ENCODE measurements around the gene ATP7B. TPM values are rescaled to one million over a fixed set of nuclear protein-coding genes. Genes with fewer than 3 reads are reported as not detected.
"Not testable (repeated sequence)": the region's sequence is repeated elsewhere in the genome, so short reads cannot be mapped to it uniquely, and the experiment has no call there.

The ATP7B gene
- 1 to 10 TPM; 2.6 to 5.7 TPM for total RNA-seq
- long read RNA-seq, donor 1, partial matches to known transcripts, result 1 of 2 reads
- long read RNA-seq, donor 1, other reads (novel, unspliced or antisense), result 1 of 2 reads
- long read RNA-seq, donor 2, partial matches to known transcripts, result 0 of 3 reads
- long read RNA-seq, donor 2, other reads (novel, unspliced or antisense), result 2 of 3 reads

DNA sequence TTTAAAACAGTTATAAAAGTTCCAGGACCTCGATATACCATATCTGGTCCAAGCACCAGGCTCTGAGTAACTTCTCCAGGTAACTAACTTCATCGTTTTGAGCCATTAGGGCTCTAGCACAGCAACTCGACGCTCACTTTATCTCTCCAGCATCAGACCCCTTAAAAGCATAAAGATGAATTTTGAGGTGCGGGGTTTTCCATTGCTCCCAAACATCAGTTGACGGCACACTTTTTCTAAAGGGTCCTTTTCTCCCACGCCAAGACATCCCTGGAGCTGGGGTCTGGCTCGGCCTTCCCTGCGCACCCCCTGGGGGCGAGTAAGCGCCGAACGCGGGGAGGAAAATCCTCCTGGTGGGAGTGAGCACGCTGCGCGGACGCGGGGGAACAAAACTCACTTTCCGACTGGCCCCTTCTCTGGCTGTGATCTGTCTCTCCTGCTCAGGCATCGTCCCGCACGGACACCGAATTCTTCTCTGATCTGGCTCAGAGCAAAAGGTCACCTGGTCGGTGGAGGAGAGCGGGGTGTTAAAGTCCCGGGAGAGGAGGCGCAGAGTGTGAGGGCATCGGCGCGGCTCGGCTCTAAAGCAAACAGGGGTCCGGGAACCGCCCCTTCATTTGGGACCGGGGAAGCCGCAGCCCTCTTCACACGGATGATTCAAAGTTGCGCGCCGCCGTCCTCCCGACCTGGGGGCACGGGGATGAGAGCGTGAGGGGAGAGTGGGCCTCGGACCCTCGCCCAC is at the start of gene ATP7B:
ATP7B (minus strand) TSS at position 561 of the 742 bp plus-strand sequence; CDS start at position 448, 113 bp downstream.
- intact Hi-C loops (cut with DNase I), result loop anchor here (5.0 to 10.0 kb wide), 2 partner anchors 114 to 116 kb away; partner anchors contain the start of gene NEK5 (in 2 of the 2)
- no peak for DNase-seq (ENCODE audit: low spot score)

DNA sequence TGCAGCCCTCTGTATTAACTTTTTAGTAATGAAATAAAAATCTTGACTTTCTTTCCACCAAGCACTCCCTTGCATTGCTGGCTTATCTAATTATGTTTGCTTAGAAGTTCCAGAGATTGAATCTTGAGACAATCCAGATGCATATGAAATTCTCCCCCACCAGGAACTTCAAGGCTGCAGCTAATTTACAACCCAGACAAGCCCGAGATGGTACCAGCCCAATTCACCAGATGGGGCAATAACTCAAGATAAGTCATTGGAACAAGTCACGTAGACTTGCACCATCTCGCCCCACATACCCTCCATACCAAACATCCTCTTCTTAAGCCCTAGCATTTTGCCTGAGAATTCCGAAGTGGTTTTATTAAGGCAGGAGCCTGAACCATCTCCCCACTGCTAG is 42.2 kb upstream of the ATP7B start:
- DNase-seq (ENCODE audit: low spot score), result no peak
- intact Hi-C loops (cut with DNase I), result no loop called here

- DNase-seq (ENCODE audit: low spot score), result no peak
- intact Hi-C loops (cut with DNase I), result no loop called here
Measured at GRCh38 chr13:52051400-52051799, 40.1 kb upstream of the ATP7B start.

- no peak for DNase-seq (ENCODE audit: low spot score)
- intact Hi-C loops (cut with DNase I), result no loop called here
Measured at GRCh38 chr13:52048516-52048915, 37.3 kb upstream of the ATP7B start.

DNA sequence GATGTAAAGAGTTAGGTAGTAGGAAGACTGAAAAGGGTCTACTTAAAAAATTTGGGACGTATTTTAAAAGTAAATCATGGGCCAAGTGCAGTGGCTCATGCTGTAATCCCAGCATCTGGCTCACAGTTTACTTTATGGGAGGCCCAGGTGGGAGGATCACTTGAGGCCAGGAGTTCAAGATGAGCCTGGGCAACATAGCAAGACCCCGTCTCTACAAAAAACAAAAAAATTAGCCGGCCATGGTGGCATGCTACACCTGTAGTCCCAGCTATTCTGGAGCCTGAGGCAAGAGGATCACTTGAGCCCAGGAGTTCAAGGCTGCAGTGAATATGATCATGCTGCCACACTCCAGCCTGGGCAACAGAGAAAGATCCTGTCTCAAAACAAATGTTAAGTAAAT is 36.2 kb upstream of the ATP7B start:
- DNase-seq (ENCODE audit: low spot score), result no peak

DNA sequence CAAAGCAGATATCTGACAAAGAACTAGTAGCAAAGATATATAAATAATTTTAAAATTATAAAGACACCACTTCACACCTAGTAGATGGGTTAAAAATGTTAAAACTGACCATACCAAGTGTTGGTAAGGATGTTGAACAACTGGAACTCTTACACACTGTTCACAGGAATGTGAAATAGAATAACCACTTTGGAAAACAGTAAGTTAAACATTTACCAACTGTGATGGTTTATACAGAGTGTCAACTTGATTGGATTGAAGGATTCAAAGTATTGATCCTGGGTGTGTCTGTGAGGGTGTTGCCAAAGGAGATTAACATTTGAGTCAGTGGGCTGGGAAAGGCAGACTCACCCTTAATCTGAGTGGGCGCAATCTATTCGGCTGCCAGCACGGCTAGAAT is 32.4 kb upstream of the ATP7B start:
- intact Hi-C loops (cut with DNase I), result no loop called here

More for the DNA sequence above, 36.2 kb upstream of the ATP7B start:
- intact Hi-C loops (cut with DNase I), result no loop called here

DNA sequence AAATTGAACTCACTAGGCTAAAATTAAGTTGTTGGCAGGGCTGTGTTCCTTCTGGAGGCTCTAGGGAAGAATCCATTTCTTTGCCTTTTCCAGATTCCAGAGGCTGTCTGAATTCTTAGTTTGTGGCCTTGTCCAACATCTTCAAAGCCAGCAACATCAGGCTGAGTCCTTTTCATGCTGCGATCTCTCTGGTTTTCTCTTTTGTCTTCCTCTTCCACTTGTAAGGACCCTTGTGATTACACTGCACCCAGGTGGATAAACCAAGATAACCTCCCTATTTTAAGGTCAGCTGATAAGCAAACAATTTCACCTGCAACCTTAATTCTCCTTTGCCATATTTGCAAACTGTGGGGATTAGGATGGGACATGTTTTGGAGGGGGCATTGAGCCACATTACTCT is 24.8 kb upstream of the ATP7B start:
- intact Hi-C loops (cut with DNase I), result no loop called here

More for the DNA sequence above, 32.4 kb upstream of the ATP7B start:
- DNase-seq (ENCODE audit: low spot score), result no peak

DNA sequence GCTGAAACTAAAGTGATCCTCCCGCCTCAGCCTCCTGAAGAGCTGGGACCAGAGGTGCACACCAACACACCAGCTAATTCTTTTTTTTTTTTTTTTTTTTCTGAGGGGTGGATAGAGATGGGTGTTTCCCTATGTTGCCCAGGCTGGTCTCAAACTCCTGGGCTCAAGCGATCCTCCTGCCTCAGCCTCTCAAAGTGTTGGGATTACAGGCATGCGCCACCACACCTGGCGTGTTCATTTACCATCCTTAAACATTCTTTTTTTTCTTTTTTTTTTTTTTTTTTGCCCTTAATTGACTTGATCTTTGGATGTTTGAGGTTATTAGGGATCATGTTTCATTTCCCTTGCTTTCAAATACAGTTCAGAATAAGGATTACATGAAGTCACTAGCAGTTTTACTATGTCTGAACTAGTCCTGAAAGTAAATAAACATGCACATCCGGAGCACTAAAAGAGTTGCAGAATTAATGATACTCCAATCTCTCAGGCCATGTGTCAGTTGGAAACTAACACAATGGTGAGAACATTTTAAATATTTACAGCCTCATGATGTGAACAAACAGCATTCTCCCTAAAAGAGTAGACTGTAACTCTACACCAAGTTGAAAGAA is 23.5 kb upstream of the ATP7B start:
- intact Hi-C loops (cut with DNase I), result no loop called here
- DNase-seq (ENCODE audit: low spot score), result no peak

More for the DNA sequence above, 24.8 kb upstream of the ATP7B start:
- DNase-seq (ENCODE audit: low spot score), result no peak

DNA sequence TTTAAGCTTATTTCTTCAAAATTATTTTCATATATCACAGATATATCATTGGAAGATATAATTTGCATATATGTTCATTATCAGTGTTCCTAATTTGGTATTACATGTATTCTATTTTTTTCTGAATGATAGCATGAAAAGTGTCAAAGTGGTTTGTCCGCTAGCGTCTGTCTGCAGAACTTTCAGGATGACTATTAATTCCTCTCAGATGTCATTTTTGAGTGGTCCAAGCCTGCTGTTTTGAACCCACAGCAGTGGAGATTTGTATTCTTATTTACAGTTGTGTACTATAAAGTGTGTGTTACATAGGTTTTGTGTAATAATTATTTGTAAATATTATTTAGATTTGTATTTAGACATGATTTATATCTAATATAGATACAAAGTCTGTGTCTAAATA is 21.8 kb upstream of the ATP7B start:
- DNase-seq (ENCODE audit: low spot score), result no peak
- intact Hi-C loops (cut with DNase I), result no loop called here

DNA sequence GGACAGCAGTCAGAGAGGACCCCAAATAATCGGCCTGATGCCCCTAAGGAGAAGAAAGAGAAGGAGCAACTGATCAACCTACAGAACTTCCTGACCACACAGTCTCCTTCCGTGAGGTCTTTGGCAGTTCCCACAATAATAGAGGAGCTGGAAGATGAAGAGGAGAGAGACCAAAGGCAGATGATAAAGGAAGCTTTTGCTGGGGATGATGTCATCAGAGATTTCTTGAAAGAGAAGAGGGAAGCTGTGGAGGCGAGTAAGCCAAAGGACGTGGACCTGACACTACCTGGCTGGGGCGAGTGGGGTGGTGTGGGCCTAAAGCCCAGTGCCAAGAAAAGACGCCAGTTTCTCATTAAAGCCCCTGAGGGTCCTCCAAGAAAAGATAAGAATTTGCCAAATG is 19.2 kb upstream of the ATP7B start:
- intact Hi-C loops (cut with DNase I); DNase-seq (ENCODE audit: low spot score): not testable (repeated sequence)

DNA sequence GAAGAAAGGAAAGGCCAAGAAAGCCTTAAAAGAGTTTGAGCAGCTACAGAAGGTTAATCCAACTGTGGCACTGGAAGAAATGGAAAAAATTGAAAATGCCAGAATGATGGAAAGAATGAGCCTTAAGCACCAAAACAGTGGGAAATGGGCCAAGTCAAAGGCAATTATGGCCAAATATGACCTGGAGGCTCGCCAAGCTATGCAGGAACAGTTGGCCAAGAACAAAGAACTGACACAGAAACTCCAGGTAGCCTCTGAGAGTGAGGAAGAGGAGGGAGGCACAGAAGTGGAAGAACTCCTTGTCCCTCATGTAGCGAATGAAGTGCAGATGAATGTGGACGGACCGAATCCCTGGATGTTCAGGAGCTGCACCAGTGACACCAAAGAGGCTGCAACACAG is 18.3 kb upstream of the ATP7B start:
- intact Hi-C loops (cut with DNase I), result no loop called here
- no peak for DNase-seq (ENCODE audit: low spot score)

DNA sequence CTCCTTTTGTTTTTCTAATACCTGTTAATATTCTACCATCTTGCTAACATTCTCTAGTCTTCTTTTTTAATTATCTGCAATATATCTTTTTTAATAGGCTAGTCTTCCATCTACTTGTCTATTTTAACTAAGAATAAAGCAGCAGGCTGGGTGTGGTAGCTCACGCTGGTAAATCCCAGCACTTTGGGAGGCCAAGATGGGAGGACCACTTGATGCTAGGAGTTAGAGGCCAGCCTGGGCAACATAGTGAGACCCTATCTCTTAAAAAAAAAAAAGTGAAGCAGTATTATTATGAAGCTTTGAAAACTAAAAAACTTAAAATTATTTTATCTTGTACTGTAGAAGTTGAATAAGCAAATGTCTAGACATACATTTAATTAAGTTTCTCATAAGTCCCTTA is 16.6 kb upstream of the ATP7B start:
- no peak for DNase-seq (ENCODE audit: low spot score)

GRCh38 chr13:52026246-52026626 is 15.0 kb upstream of the ATP7B start:
- DNase-seq (ENCODE audit: low spot score), result no peak
- intact Hi-C loops (cut with DNase I), result no loop called here

More for the DNA sequence above, 16.6 kb upstream of the ATP7B start:
- intact Hi-C loops (cut with DNase I), result no loop called here

- intact Hi-C loops (cut with DNase I), result no loop called here
- DNase-seq (ENCODE audit: low spot score), result no peak
Measured at GRCh38 chr13:52025475-52026245, 14.4 kb upstream of the ATP7B start.

- DNase-seq (ENCODE audit: low spot score), result no peak
- intact Hi-C loops (cut with DNase I), result no loop called here
Measured at GRCh38 chr13:52024481-52024880, 13.2 kb upstream of the ATP7B start, which contains the start of gene UTP14C. Gene UTP14C, plus strand, starts transcription at chr13:52024691. Its CDS starts 4,114 bp downstream, at chr13:52028805.

DNA sequence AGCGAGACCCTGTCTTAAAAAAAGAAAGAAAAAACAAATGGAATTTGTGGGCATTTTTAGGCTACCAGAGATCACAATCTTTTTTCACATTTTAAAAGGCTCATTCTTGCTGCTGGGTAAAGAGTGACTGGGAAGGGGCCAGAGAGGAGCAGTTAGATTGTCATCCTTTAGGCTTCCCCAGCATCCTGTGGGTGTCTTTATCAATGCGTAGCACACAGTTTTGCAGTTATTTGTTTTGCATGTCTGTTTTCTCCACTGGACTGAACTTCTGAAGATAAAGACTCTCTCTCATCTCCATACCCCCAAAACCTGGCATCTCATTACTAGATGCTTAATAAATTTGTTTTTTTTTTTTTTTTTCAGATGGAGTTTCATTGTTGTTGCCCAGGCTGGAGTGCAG is 11.1 kb upstream of the ATP7B start:
- intact Hi-C loops (cut with DNase I), result no loop called here
- DNase-seq (ENCODE audit: low spot score), result no peak

DNA sequence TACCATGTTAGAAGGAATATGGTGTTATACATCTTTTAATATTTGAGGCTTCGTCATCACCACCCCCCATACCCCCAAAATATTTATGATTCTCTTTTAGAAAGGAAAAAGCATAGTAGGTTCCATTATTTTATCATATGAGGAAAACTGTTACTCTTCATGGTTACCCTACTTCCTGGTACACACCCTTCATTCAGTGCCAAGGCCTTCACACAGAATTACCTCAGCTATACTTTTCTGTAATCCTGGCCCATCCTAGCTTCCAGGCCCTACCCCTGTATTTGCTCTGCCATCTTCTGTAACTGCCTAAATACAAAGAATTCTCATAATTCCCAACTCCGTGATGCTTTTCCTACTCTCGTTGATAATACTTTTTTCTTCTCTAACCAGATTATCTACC is 8.9 kb upstream of the ATP7B start:
- intact Hi-C loops (cut with DNase I), result no loop called here
- DNase-seq (ENCODE audit: low spot score), result no peak

GRCh38 chr13:52016296-52016695 is 5.0 kb upstream of the ATP7B start:
- intact Hi-C loops (cut with DNase I), result loop anchor here in 1 of 2 donors (1.0 to 10.0 kb wide), 2 partner anchors 9 to 109 kb away; partner anchors contain the start of gene NEK5
- no peak for DNase-seq (ENCODE audit: low spot score)

- no peak for DNase-seq (ENCODE audit: low spot score)
- intact Hi-C loops (cut with DNase I), result loop anchor here (5.0 to 10.0 kb wide), 2 partner anchors 112 to 115 kb away; partner anchors contain the start of gene NEK5 (in 2 of the 2)
Measured at GRCh38 chr13:52012512-52012836, 1.2 kb upstream of the ATP7B start.

Data from posterior vena cava (tissue), 2 donors.